Vagina (tissue), 2 donors: Measurements from ENCODE around the gene TIMELESS.

Source experiments
- POLR2A ChIP-seq, 2 donors: fragments of 450-650 bp; IDR thresholded peaks; one replicate each; pipeline ENCODE4 v1.6.1; 2017; ENCODE audit warnings: antibody characterized with exemption in 2 of 2, mild to moderate bottlenecking in 2 of 2, moderate library complexity in 2 of 2
- TF ChIP-seq, protein P1 (sequence below), 3 experiments: fragments of 450-650 bp in 2 of 3; fragments of 200-600 bp in 1 of 3; sonication (generic) in 1 of 3; IDR thresholded peaks; one replicate each; pipeline ENCODE4 v1.5.1; 2017 to 2019; ENCODE audit warnings: antibody characterized with exemption in 3 of 3, mild to moderate bottlenecking in 2 of 3, moderate library complexity in 2 of 3

DNA sequence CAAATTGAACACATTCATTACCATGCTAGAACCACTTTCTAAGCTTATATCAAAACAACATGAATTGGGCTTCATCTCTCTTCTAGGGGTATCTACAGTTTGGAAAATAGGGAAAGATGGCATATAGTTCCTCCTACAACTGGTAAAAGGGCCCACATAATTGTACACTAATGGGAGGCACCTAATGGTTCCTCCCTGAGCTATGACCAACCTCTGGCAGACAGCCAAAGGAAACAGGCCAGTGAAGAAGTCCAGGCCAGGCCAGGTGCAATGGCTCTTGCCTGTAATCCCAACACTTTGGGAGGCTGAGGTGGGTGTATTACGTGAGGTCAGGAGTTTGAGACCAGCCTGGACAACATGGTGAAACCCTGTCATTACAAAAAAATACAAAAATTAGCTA, 63.4 kb downstream of the TIMELESS start:
- TF ChIP-seq, protein P1, sequence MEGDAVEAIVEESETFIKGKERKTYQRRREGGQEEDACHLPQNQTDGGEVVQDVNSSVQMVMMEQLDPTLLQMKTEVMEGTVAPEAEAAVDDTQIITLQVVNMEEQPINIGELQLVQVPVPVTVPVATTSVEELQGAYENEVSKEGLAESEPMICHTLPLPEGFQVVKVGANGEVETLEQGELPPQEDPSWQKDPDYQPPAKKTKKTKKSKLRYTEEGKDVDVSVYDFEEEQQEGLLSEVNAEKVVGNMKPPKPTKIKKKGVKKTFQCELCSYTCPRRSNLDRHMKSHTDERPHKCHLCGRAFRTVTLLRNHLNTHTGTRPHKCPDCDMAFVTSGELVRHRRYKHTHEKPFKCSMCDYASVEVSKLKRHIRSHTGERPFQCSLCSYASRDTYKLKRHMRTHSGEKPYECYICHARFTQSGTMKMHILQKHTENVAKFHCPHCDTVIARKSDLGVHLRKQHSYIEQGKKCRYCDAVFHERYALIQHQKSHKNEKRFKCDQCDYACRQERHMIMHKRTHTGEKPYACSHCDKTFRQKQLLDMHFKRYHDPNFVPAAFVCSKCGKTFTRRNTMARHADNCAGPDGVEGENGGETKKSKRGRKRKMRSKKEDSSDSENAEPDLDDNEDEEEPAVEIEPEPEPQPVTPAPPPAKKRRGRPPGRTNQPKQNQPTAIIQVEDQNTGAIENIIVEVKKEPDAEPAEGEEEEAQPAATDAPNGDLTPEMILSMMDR (IDR thresholded peaks at IDR 0.05): no peak
- no peak for TF ChIP-seq POLR2A (IDR thresholded peaks at IDR 0.05)
